ENCODE results near the gene DNAJC15. TPM values are rescaled to one million over a fixed set of nuclear protein-coding genes. Genes with fewer than 3 reads are reported as not detected.
"Not testable (repeated sequence)": the region's sequence is repeated elsewhere in the genome, so short reads cannot be mapped to it uniquely, and the experiment has no call there.

DNAJC15 gene
- polyA plus RNA-seq, 1 donor, result 20.4 TPM

- DNase-seq (ENCODE audit: low read depth), result no peak
These were observed 21.4 kb downstream of the DNAJC15 start for GRCh38 chr13:43044720-43045301.

GRCh38 chr13:43045302-43045773 is 22.0 kb downstream of the DNAJC15 start:
- DNase-seq (ENCODE audit: low read depth), result not testable (repeated sequence)

- DNase-seq (ENCODE audit: low read depth), result no peak
These were observed 22.9 kb downstream of the DNAJC15 start for GRCh38 chr13:43046259-43046658.

DNA sequence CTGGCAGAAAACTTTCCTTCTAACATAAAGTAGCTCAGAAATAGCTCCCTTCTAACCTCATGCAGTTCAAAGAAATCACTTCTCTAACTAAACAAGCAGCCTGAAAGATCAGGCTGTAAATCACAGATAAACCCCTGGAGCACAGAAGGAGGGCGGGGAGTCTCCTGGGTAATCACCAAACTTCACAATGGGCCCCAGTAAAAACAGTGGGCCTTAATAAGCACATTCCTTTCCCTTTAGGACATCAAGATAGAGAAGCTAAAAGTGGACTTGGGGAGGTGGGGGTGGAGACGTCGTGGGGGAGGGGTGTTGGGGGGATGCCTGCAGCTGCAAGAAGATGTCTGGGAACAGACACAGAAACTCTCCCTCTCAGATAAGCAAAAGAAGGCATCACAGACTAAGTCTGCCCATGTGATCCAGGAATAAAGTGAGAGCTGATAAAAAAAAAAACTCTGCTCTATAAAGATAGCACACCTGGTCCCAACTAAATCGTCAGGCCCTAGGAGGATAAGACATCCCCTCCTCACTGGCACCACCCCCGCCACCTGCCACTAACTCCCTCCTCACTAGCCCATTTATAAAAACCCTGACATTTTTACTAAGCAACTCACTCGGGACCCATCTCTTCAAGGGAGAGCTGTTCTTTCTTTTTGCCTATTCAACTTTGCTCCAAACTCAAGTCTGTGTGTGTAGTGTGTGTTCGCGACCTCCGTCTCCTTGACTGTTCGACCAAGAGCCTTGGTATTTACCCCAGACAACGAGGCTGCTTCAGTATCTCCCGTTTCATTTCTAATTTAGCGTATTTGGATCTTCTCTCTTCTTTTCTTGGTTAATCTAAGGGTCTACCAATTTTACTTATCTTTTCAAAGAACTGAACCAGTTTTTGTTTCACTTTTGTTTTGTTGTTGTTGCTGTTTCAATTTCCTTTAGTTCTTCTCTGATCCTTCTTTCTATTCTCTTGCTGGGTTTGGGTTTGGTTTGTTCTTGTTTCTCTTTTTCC is 31.7 kb downstream of the DNAJC15 start:
- no peak for DNase-seq (ENCODE audit: low read depth)

- no peak for DNase-seq (ENCODE audit: low read depth)
These were observed 34.4 kb downstream of the DNAJC15 start for GRCh38 chr13:43057653-43058317.

- no peak for DNase-seq (ENCODE audit: low read depth)
These were observed 34.9 kb downstream of the DNAJC15 start for GRCh38 chr13:43058318-43058674.

DNA sequence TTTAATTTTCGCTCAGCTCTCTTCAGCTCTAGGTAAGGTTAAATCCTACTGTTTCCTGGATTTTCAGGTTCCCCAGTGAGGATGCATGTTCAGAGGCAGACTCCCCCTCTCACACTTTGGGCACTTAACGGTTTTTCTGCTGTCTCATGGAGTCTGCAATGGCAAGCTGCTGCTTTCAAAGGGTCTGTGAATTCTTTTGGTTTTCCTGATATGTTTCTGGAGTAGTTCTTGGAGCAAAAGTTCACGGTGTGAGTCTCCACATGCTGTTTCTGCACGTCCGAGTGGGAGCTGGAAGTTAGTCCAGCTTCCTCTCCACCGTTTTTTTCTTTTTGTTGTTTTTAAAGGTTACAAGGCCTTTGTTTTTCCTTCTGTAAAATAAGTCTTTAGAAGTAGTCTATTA is 35.4 kb downstream of the DNAJC15 start:
- no peak for DNase-seq (ENCODE audit: low read depth)

DNA sequence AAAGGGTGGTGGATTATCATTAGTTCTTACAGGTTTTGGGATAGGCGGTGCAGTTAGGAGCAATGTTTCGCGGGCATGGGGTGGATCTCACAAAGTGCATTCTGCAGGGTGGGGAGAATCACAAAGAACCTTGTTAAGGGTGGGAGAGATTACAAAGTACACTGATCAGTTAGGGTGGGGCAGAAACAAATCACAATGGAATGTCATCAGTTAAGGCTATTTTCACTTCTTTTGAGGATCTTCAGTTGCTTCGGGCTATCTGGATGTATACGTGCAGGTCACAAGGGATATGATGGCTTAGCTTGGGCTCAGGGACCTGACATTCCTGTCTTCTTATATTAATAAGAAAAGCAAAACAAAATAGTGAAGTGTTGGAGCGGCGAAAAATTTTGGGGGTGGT is 36.4 kb downstream of the DNAJC15 start:
- not testable (repeated sequence) for DNase-seq (ENCODE audit: low read depth)

GRCh38 chr13:43060806-43061205 is 37.4 kb downstream of the DNAJC15 start:
- DNase-seq (ENCODE audit: low read depth), result not testable (repeated sequence)

DNA sequence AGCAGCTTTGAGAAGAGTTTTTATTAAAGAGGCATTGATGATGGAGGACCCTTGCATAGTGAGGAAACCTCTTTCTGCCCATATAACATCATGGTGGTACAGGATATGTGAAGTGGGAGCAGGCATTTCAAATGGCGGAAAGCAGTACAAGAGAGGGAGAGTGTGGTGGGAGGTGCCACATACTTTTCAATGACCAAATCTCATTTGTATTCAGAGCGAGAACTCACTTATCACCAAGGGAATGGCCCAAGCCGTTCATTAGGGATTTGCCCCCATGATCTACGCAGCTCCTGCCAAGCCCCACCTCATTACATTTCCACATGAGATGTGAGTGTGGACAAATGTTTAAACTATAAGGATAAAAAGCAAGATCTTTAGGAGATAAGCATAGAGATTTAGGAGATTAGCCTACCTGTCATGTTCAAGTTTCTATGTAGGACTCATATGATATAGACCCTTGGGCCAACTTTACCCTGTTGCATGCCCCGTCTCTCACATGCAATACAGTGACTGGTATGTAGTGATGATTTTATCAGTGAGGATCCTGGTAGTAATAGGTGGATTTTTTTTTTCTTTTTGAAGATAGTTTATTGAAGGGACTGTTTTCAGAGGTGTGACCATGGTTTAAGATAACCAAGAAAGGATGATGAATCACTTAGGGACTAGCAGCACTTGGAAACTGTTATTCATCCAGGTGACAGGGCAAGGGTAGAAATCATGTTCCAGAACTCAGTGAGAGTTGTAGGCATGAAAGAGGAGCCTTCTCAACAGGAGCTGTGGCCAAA is 38.3 kb downstream of the DNAJC15 start:
- DNase-seq (ENCODE audit: low read depth), result no peak

- DNase-seq (ENCODE audit: low read depth), result no peak
These were observed 48.4 kb downstream of the DNAJC15 start for GRCh38 chr13:43071824-43072223.

- DNase-seq (ENCODE audit: low read depth), result no peak
These were observed 49.0 kb downstream of the DNAJC15 start for GRCh38 chr13:43072394-43072793.

- no peak for DNase-seq (ENCODE audit: low read depth)
These were observed 51.6 kb downstream of the DNAJC15 start for GRCh38 chr13:43074824-43075510.

DNA sequence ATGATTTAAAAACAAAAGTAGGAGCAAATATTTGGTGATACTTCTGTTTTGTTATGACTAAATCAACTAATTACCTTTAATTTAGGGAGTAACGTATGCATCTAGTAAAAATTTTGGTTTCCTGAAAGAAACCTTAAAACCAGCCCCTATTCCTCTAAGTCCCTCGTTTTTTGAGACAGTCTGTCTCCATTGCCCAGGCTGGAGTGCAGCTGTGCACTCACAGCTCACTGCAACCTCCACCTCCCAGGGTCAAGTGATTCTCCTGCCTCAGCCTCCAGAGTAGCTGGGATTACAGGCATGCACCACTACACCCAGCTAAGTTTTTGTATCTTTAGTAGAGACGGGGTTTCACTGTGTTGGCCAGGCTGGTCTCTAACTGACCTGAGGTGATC is 52.1 kb downstream of the DNAJC15 start:
- not testable (repeated sequence) for DNase-seq (ENCODE audit: low read depth)

DNA sequence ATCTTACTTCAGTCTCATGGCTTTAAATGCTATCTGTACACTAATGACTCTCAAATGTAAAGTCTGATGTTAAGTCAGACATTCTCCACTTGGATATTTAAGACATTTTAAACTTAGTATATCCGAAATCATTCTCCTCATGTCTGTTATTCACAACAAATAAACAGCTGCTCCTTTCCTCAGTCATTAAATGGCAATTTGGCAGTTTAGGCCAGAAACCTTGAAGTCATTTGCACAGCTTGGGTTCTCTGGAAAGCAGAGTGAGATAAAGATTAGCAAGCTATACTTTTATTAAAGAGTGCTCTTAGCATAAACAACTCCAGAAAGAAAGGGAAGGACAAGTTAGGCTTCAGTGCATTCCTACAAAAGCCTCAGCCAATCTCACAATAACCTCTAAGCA is 53.7 kb downstream of the DNAJC15 start:
- no peak for DNase-seq (ENCODE audit: low read depth)

- no peak for DNase-seq (ENCODE audit: low read depth)
These were observed 54.1 kb downstream of the DNAJC15 start for GRCh38 chr13:43077461-43077860.

- DNase-seq (ENCODE audit: low read depth), result no peak
These were observed 54.5 kb downstream of the DNAJC15 start for GRCh38 chr13:43077906-43078305.

GRCh38 chr13:43078399-43078798 is 55.0 kb downstream of the DNAJC15 start:
- no peak for DNase-seq (ENCODE audit: low read depth)

- DNase-seq (ENCODE audit: low read depth), result no peak
These were observed 56.1 kb downstream of the DNAJC15 start for GRCh38 chr13:43079392-43079931.

- DNase-seq (ENCODE audit: low read depth), result no peak
These were observed 56.8 kb downstream of the DNAJC15 start for GRCh38 chr13:43080199-43080598.

DNA sequence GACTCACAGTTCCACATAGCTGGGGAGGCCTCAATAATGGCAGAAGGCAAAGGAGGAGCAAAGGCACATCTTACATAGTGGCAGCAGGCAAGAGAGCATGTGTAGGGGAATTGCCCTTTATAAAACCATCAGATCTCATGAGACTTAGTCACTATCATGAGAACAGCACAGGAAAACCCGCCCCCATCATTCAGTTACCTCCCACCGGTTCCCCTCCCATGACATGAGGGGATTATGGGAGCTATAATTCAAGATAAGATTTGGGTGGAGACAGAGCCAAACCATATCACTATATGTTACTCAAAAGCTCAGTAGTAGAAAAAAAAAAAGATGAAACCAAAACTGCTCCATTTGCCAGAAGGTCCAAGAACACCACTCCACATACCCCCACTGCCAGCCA is 58.5 kb downstream of the DNAJC15 start:
- no peak for DNase-seq (ENCODE audit: low read depth)
